CD4-positive, alpha-beta T cell treated with Interleukin-6 at 100 ng/mL for 8 hours (primary cell): Measurements from ENCODE around the gene EP300.
A peak's percentile ranks its signal among the peaks of the same experiment; 100 is the strongest.

ENCODE experiments used
- DNase-seq: peaks from one replicate; pipeline ENCODE4 v3.0.0-alpha.2; 2020; ENCODE audit warnings: mixed read lengths, low spot score

EP300 gene

GRCh38 chr22:41206719-41207118 is 114.3 kb downstream of the EP300 start:
- DNase-seq = no peak

- DNase-seq = no peak
Measured at GRCh38 chr22:41215409-41215808, 123.0 kb downstream of the EP300 start.

GRCh38 chr22:41215926-41216325 is 123.5 kb downstream of the EP300 start:
- no peak for DNase-seq

GRCh38 chr22:41216984-41217383 is 124.6 kb downstream of the EP300 start:
- no peak for DNase-seq

GRCh38 chr22:41217553-41218157 is 125.3 kb downstream of the EP300 start:
- DNase-seq = peak; percentile 30

- DNase-seq = no peak
Measured at GRCh38 chr22:41222846-41223507, 130.6 kb downstream of the EP300 start.

- DNase-seq = no peak
Measured at GRCh38 chr22:41223535-41223934, 131.1 kb downstream of the EP300 start.

- no peak for DNase-seq
Measured at GRCh38 chr22:41226723-41227655, 134.6 kb downstream of the EP300 start.

- DNase-seq = no peak
Measured at GRCh38 chr22:41229215-41229614, 136.8 kb downstream of the EP300 start.
